Endodermal cell (in vitro differentiated cells): Measurements from ENCODE around the gene ASTL. TPM values are rescaled to one million over a fixed set of nuclear protein-coding genes. Genes with fewer than 3 reads are reported as not detected.

Experiments
- DNase-seq: peaks from one replicate; pipeline ENCODE4 v3.0.0-alpha.2; 2017
- H3K27ac ChIP-seq: 2 replicates; pipeline ENCODE4 v1.5.1; 2013; ENCODE audit warnings: mild to moderate bottlenecking, low read depth, low read length, moderate library complexity
- H3K27me3 ChIP-seq: 2 replicates; pipeline ENCODE4 v1.6.1; 2013; ENCODE audit warnings: mild to moderate bottlenecking, low read length, moderate library complexity; ENCODE audit not compliant: insufficient read depth, control insufficient read depth, poor library complexity, severe bottlenecking
- H3K36me3 ChIP-seq: 2 replicates; pipeline ENCODE4 v1.7.0; 2013; ENCODE audit warnings: mild to moderate bottlenecking, low read length, moderate library complexity; ENCODE audit not compliant: control insufficient read depth, insufficient read depth
- H3K4me1 ChIP-seq: one replicate; pipeline ENCODE4 v1.7.0; 2013; ENCODE audit warnings: low read length; ENCODE audit not compliant: control insufficient read depth, insufficient read depth
- H3K4me3 ChIP-seq: 2 replicates; pipeline ENCODE4 v1.5.1; 2013; ENCODE audit warnings: mild to moderate bottlenecking, low read length, moderate library complexity
- H3K9ac ChIP-seq: 2 replicates; pipeline ENCODE4 v1.6.1; 2013; ENCODE audit warnings: mild to moderate bottlenecking, low read length, moderate library complexity; ENCODE audit not compliant: poor library complexity, severe bottlenecking; ENCODE audit errors: extremely low read depth
- H3K9me3 ChIP-seq: 2 replicates; pipeline ENCODE4 v1.6.1; 2013; ENCODE audit warnings: mild to moderate bottlenecking, low read length, moderate library complexity; ENCODE audit not compliant: control insufficient read depth
- H3K27ac Mint-ChIP-seq: 2 replicates; pipeline ENCODE4 v1.8.0; 2020; ENCODE audit warnings: mixed read lengths
- H3K27me3 Mint-ChIP-seq: 2 replicates; pipeline ENCODE4 v1.8.0; 2021; ENCODE audit warnings: mild to moderate bottlenecking, mixed read lengths; ENCODE audit not compliant: insufficient read depth
- H3K36me3 Mint-ChIP-seq: 2 replicates; pipeline ENCODE4 v1.8.0; 2020; ENCODE audit warnings: low read depth, mixed read lengths
- H3K4me1 Mint-ChIP-seq: 2 replicates; pipeline ENCODE4 v1.8.0; 2020; ENCODE audit warnings: mixed read lengths
- H3K4me3 Mint-ChIP-seq: 2 replicates; pipeline ENCODE4 v1.8.0; 2020; ENCODE audit warnings: mild to moderate bottlenecking, moderate library complexity, mixed read lengths
- H3K9me3 Mint-ChIP-seq: 2 replicates; pipeline ENCODE4 v1.8.0; 2020; ENCODE audit warnings: mild to moderate bottlenecking, mixed read lengths
- WGBS, 2 experiments: methylation state at CpG; one replicate each; pipeline versions ENCODE4 v1.1.5 to v1.1.7; 2013; ENCODE audit warnings: missing lambda C conversion rate in 2 of 2, mixed read lengths in 1 of 2; ENCODE audit not compliant: insufficient coverage in 1 of 2, insufficient read length in 1 of 2; 5-methylcytosine and 5-hydroxymethylcytosine counted together
- total RNA-seq, 2 donors: library from RNA; stranded (reverse); fragmentation: NEBNext Ultra II Directional in 1 of 2; extraction: Animal tissue kit (Norgen Biotek cat#: 25700) in 1 of 2; gene quantifications; 2 replicates in 1 of 2; 3 replicates in 1 of 2; pipeline ENCODE4 v1.2.1, GENCODE V29; 2021
- TF ChIP-seq, protein P1 (sequence below): fragments of 200-600 bp; sonication (generic); conservative IDR thresholded peaks from 2 replicates; pipeline ENCODE4 v1.5.0; 2021; ENCODE audit warnings: antibody characterized with exemption, mild to moderate bottlenecking

ASTL gene
- total RNA-seq, 2 donors from 2014 or later: not detected

DNA sequence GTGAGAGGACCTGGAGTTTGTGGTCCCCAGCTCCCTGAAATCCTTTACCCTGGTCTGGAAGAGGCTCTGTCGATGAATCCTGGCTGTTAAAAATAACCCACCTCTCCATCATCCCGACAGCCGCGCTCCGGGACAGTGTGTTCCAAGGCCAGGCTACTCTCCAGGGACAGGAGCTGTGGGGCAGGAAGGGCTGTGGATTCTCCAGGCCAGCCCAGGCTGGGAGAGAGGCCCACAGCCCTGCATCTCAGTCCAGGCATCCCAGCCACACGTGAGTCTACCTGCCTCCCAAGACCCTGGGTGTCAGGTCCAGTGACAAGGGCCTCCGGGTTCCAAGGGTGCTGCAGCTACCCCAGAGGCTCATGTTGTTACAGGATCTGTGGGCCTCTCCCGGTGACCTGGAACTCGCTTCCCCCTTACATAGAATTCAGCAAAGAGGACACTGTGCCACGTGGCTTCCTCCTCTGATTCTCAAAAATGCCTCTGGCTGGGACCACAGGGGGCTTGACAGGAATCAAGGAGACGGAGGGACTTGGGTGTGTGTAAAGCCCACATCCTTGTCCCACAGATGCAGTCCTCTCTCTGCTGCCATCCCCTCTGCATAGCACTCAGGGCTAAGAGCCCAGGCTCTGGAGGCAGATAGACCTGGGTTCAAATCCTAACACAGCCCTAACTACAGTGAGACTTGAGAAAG lies 39.3 kb downstream of the ASTL start:
- no peaks in the 10 kb centered on the region for H3K9me3 Mint-ChIP-seq
- DNase-seq: peak; percentile 43
- H3K27me3 ChIP-seq: no peaks in the 10 kb centered on the region
- no peak overlapping the region for H3K9ac ChIP-seq
- no peak overlapping the region for H3K27ac ChIP-seq
- peaks cover 3% of the 10 kb centered on the region for H3K27me3 Mint-ChIP-seq
- no peaks in the 10 kb centered on the region for H3K4me1 Mint-ChIP-seq
- no peak overlapping the region for H3K27ac Mint-ChIP-seq
- no peak overlapping the region for H3K4me3 Mint-ChIP-seq
- H3K36me3 ChIP-seq: no peaks in the 10 kb centered on the region
- H3K36me3 Mint-ChIP-seq: no peaks in the 10 kb centered on the region
- no peaks in the 10 kb centered on the region for H3K4me1 ChIP-seq
- WGBS, 2 experiments: 89 to 90% methylated on average over 5 to 11 of the region's 11 CpGs
- no peaks in the 10 kb centered on the region for H3K9me3 ChIP-seq
- TF ChIP-seq, protein P1, sequence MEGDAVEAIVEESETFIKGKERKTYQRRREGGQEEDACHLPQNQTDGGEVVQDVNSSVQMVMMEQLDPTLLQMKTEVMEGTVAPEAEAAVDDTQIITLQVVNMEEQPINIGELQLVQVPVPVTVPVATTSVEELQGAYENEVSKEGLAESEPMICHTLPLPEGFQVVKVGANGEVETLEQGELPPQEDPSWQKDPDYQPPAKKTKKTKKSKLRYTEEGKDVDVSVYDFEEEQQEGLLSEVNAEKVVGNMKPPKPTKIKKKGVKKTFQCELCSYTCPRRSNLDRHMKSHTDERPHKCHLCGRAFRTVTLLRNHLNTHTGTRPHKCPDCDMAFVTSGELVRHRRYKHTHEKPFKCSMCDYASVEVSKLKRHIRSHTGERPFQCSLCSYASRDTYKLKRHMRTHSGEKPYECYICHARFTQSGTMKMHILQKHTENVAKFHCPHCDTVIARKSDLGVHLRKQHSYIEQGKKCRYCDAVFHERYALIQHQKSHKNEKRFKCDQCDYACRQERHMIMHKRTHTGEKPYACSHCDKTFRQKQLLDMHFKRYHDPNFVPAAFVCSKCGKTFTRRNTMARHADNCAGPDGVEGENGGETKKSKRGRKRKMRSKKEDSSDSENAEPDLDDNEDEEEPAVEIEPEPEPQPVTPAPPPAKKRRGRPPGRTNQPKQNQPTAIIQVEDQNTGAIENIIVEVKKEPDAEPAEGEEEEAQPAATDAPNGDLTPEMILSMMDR: no peak
- H3K4me3 ChIP-seq: no peak overlapping the region

GRCh38 chr2:96097951-96098823 lies 40.1 kb downstream of the ASTL start:
- Mint-ChIP-seq H3K9me3 (no peaks in the 10 kb centered on the region), H3K36me3 (no peaks in the 10 kb centered on the region), H3K27me3 (peaks cover 5% of the 10 kb centered on the region), H3K4me3 (no peak overlapping the region), H3K27ac (no peak overlapping the region), H3K4me1 (no peaks in the 10 kb centered on the region)
- peak; percentile 37 for DNase-seq
- H3K4me3 ChIP-seq: no peak overlapping the region
- no peaks in the 10 kb centered on the region for H3K36me3 ChIP-seq
- no peak overlapping the region for H3K9ac ChIP-seq
- WGBS, 2 experiments: 82 to 89% methylated on average over 4 to 7 of the region's 7 CpGs
- H3K27me3 ChIP-seq: no peaks in the 10 kb centered on the region
- H3K4me1 ChIP-seq: no peaks in the 10 kb centered on the region
- no peak overlapping the region for H3K27ac ChIP-seq
- TF ChIP-seq, protein P1: no peak
- H3K9me3 ChIP-seq: no peaks in the 10 kb centered on the region

GRCh38 chr2:96097441-96097840 lies 40.9 kb downstream of the ASTL start:
- TF ChIP-seq, protein P1: no peak
- 83 to 91% methylated on average over 5 of the region's 5 CpGs for WGBS, 2 experiments
- Histone ChIP-seq H3K9ac (no peak overlapping the region), H3K4me1 (no peaks in the 10 kb centered on the region), H3K4me3 (no peak overlapping the region), H3K9me3 (no peaks in the 10 kb centered on the region), H3K27ac (no peak overlapping the region), H3K27me3 (no peaks in the 10 kb centered on the region), H3K36me3 (no peaks in the 10 kb centered on the region)
- H3K9me3 Mint-ChIP-seq: no peaks in the 10 kb centered on the region
- peaks cover 5% of the 10 kb centered on the region for H3K27me3 Mint-ChIP-seq
- H3K4me1 Mint-ChIP-seq: no peaks in the 10 kb centered on the region
- DNase-seq: no peak
- no peak overlapping the region for H3K27ac Mint-ChIP-seq
- no peaks in the 10 kb centered on the region for H3K36me3 Mint-ChIP-seq
- no peak overlapping the region for H3K4me3 Mint-ChIP-seq
